ENCODE measurements around the gene CAT.

DNA sequence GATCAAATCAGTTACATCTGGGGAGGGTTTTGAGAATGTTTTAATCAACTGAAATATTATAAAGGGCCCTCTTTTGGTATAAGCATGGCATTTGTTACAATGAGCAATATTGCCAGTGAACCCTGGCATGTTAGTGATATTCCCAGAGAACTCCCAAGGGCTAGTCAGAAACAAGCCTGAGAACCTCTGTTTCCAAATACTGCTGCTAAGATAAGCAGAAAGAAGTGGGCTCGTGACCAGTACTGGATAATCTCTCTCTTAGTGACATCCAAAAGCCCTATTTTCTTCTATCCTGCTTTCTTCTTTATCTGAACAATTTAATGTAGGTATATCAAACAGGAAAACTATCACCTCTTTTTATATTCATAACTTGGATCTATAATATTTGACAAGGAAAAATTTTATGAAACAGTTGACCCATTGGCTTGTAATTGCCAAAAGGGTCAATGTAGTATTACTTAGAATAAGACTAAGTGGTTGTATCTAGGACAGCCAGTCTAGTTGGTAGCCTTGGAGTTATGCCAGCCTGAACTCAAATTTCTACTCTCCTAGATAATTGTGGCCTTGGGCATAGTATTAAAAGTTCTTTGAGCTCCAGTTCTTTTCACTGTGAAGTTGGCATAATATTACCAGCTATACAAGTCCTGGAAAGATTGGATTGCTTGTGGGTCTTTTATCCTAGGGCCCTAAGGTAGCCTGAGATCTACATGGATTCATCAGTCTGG lies 15.7 kb downstream of the CAT start:
- TF ChIP-seq, protein P1, sequence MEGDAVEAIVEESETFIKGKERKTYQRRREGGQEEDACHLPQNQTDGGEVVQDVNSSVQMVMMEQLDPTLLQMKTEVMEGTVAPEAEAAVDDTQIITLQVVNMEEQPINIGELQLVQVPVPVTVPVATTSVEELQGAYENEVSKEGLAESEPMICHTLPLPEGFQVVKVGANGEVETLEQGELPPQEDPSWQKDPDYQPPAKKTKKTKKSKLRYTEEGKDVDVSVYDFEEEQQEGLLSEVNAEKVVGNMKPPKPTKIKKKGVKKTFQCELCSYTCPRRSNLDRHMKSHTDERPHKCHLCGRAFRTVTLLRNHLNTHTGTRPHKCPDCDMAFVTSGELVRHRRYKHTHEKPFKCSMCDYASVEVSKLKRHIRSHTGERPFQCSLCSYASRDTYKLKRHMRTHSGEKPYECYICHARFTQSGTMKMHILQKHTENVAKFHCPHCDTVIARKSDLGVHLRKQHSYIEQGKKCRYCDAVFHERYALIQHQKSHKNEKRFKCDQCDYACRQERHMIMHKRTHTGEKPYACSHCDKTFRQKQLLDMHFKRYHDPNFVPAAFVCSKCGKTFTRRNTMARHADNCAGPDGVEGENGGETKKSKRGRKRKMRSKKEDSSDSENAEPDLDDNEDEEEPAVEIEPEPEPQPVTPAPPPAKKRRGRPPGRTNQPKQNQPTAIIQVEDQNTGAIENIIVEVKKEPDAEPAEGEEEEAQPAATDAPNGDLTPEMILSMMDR (IDR thresholded peaks at IDR 0.05), result no peak
- TF ChIP-seq POLR2A (IDR thresholded peaks at IDR 0.05), result no peak

Measured in thyroid gland (tissue), 4 donors.